Suprapubic skin (tissue), 4 donors: ENCODE results near the gene POLR2L. TPM values are rescaled to one million over a fixed set of nuclear protein-coding genes. Genes with fewer than 3 reads are reported as not detected.

Source experiments
- DNase-seq, 2 donors: peaks; one replicate each; pipeline ENCODE4 v3.0.0-alpha.2; 2019; ENCODE audit warnings: low spot score in 2 of 2
- H3K27ac ChIP-seq: fragments of 200-600 bp; sonication (generic); one replicate; pipeline ENCODE4 v1.5.1; 2019
- H3K27me3 ChIP-seq: fragments of 200-600 bp; sonication (generic); one replicate; pipeline ENCODE4 v1.5.1; 2019
- H3K36me3 ChIP-seq: fragments of 200-600 bp; sonication (generic); one replicate; pipeline ENCODE4 v1.5.1; 2019
- H3K4me1 ChIP-seq: fragments of 200-600 bp; sonication (generic); one replicate; pipeline ENCODE4 v1.5.1; 2019
- H3K4me3 ChIP-seq: fragments of 200-600 bp; sonication (generic); one replicate; pipeline ENCODE4 v1.5.1; 2019; ENCODE audit warnings: mild to moderate bottlenecking
- H3K9me3 ChIP-seq: fragments of 200-600 bp; sonication (generic); one replicate; pipeline ENCODE4 v1.5.1; 2019
- CTCF ChIP-seq, 2 donors: fragments of 200-600 bp in 1 of 2; fragments of 450-650 bp in 1 of 2; sonication (generic) in 1 of 2; IDR thresholded peaks; one replicate each; pipeline ENCODE4 v1.5.1; 2016 to 2019; ENCODE audit warnings: antibody characterized with exemption in 2 of 2, mild to moderate bottlenecking in 1 of 2, moderate library complexity in 1 of 2
- EP300 ChIP-seq: sonication (generic); formaldehyde crosslinking; IDR thresholded peaks from one replicate; pipeline ENCODE4 v1.6.1; 2017; ENCODE audit warnings: antibody characterized with exemption
- POLR2A ChIP-seq, 2 donors: fragments of 450-650 bp; IDR thresholded peaks; one replicate each; pipeline ENCODE4 v1.6.1; 2017; ENCODE audit warnings: antibody characterized with exemption in 2 of 2, mild to moderate bottlenecking in 2 of 2, moderate library complexity in 2 of 2
- POLR2AphosphoS5 ChIP-seq, 3 donors: sonication (generic); formaldehyde crosslinking; IDR thresholded peaks; one replicate each; pipeline ENCODE4 v1.6.1; 2017; ENCODE audit warnings: antibody characterized with exemption in 3 of 3
- WGBS: methylation state at CpG from one replicate; pipeline ENCODE4 v1.1.5; 2018; 5-methylcytosine and 5-hydroxymethylcytosine counted together
- total RNA-seq, 4 donors: library from RNA; depleted of rRNA; stranded (reverse); fragments of >200 nt; gene quantifications; one replicate each; pipeline ENCODE4 v1.1.0, GENCODE V29; 2016

The POLR2L gene
- total RNA-seq, 4 donors from 2014 or later, result 31.1 to 76.4 (median 56.4) TPM

- no peaks in the 10 kb centered on the region for H3K27me3 ChIP-seq
- no peak overlapping the region for H3K27ac ChIP-seq
- peaks cover 30% of the 10 kb centered on the region for H3K4me1 ChIP-seq
- no peaks in the 10 kb centered on the region for H3K9me3 ChIP-seq
- WGBS, result 91% methylated on average over 18 of the region's 28 CpGs
- DNase-seq, result no peak
- H3K4me3 ChIP-seq, result no peak overlapping the region
- peaks cover 23% of the 10 kb centered on the region for H3K36me3 ChIP-seq
- TF ChIP-seq CTCF (IDR thresholded peaks at IDR 0.05), result no peak
- no peak for TF ChIP-seq POLR2A (IDR thresholded peaks at IDR 0.05)
- TF ChIP-seq EP300, result no peak
- no peak for TF ChIP-seq POLR2AphosphoS5 (IDR thresholded peaks at IDR 0.05)
Measured at GRCh38 chr11:802693-803466, 39.4 kb downstream of the POLR2L start.

- DNase-seq, result no peak
- Histone ChIP-seq H3K4me1 (peaks cover 36% of the 10 kb centered on the region), H3K36me3 (peaks cover 23% of the 10 kb centered on the region), H3K27ac (no peak overlapping the region), H3K27me3 (no peaks in the 10 kb centered on the region), H3K4me3 (no peak overlapping the region), H3K9me3 (no peaks in the 10 kb centered on the region)
- TF ChIP-seq POLR2A (IDR thresholded peaks at IDR 0.05) (no peak), POLR2AphosphoS5 (IDR thresholded peaks at IDR 0.05) (no peak), EP300 (no peak), CTCF (IDR thresholded peaks at IDR 0.05) (no peak)
- WGBS, result 95% methylated on average over 19 of the region's 21 CpGs
Measured at GRCh38 chr11:802018-802617, 40.2 kb downstream of the POLR2L start.

- H3K9me3 ChIP-seq, result no peaks in the 10 kb centered on the region
- H3K27ac ChIP-seq, result no peak overlapping the region
- H3K36me3 ChIP-seq, result peaks cover 23% of the 10 kb centered on the region
- no peak for DNase-seq
- H3K4me1 ChIP-seq, result peaks cover 44% of the 10 kb centered on the region
- WGBS, result 89% methylated on average over 15 of the region's 20 CpGs
- no peaks in the 10 kb centered on the region for H3K27me3 ChIP-seq
- no peak for TF ChIP-seq CTCF (IDR thresholded peaks at IDR 0.05)
- TF ChIP-seq POLR2A (IDR thresholded peaks at IDR 0.05), result no peak
- no peak for TF ChIP-seq POLR2AphosphoS5 (IDR thresholded peaks at IDR 0.05)
- no peak for TF ChIP-seq EP300
- no peak overlapping the region for H3K4me3 ChIP-seq
Measured at GRCh38 chr11:801097-801780, 41.1 kb downstream of the POLR2L start.

GRCh38 chr11:800473-800872 lies 41.9 kb downstream of the POLR2L start:
- 94% methylated on average over 19 of the region's 30 CpGs for WGBS
- no peak for TF ChIP-seq EP300
- TF ChIP-seq POLR2AphosphoS5 (IDR thresholded peaks at IDR 0.05), result no peak
- TF ChIP-seq POLR2A (IDR thresholded peaks at IDR 0.05), result no peak
- TF ChIP-seq CTCF (IDR thresholded peaks at IDR 0.05), result no peak
- H3K36me3 ChIP-seq, result peaks cover 23% of the 10 kb centered on the region
- H3K27ac ChIP-seq, result no peak overlapping the region
- no peak for DNase-seq
- peaks cover 47% of the 10 kb centered on the region for H3K4me1 ChIP-seq
- H3K4me3 ChIP-seq, result no peak overlapping the region
- H3K27me3 ChIP-seq, result no peaks in the 10 kb centered on the region
- no peaks in the 10 kb centered on the region for H3K9me3 ChIP-seq
